Osteocyte (in vitro differentiated cells): ENCODE results near the gene NBEA. TPM values are rescaled to one million over a fixed set of nuclear protein-coding genes. Genes with fewer than 3 reads are reported as not detected.

ENCODE experiments used
- DNase-seq: peaks from one replicate; pipeline ENCODE4 v3.0.0; 2021; ENCODE audit warnings: mixed read lengths; ENCODE audit not compliant: unreplicated experiment; ENCODE audit errors: extremely low spot score
- H3K27ac Mint-ChIP-seq: one replicate; pipeline ENCODE4 v1.8.0; 2021; ENCODE audit warnings: mild to moderate bottlenecking, mixed read lengths; ENCODE audit not compliant: unreplicated experiment
- H3K27me3 Mint-ChIP-seq: one replicate; pipeline ENCODE4 v1.8.0; 2021; ENCODE audit warnings: mixed read lengths; ENCODE audit not compliant: unreplicated experiment
- H3K36me3 Mint-ChIP-seq: one replicate; pipeline ENCODE4 v1.8.0; 2021; ENCODE audit warnings: mixed read lengths; ENCODE audit not compliant: unreplicated experiment
- H3K4me1 Mint-ChIP-seq: one replicate; pipeline ENCODE4 v1.8.0; 2021; ENCODE audit warnings: mixed read lengths; ENCODE audit not compliant: unreplicated experiment
- H3K4me3 Mint-ChIP-seq: one replicate; pipeline ENCODE4 v1.8.0; 2021; ENCODE audit warnings: mild to moderate bottlenecking, moderate library complexity, mixed read lengths; ENCODE audit not compliant: unreplicated experiment
- H3K9me3 Mint-ChIP-seq: one replicate; pipeline ENCODE4 v1.8.0; 2021; ENCODE audit warnings: mixed read lengths; ENCODE audit not compliant: unreplicated experiment
- CTCF ChIP-seq: fragments of 200-600 bp; sonication (generic); IDR thresholded peaks from 2 replicates; pipeline ENCODE4 v1.5.0; 2021; ENCODE audit warnings: antibody characterized with exemption, mild to moderate bottlenecking, moderate library complexity
- total RNA-seq: library from RNA; stranded (reverse); gene quantifications from 2 replicates; pipeline ENCODE4 v1.2.1, GENCODE V29; 2021

NBEA gene
- total RNA-seq, 1 donor from 2014 or later: 10.9 TPM

GRCh38 chr13:35365883-35366282 lies 423.8 kb downstream of the NBEA start:
- Mint-ChIP-seq H3K4me1 (no peaks in the 10 kb centered on the region), H3K4me3 (no peak overlapping the region), H3K9me3 (peaks cover 17% of the 10 kb centered on the region), H3K27ac (no peak overlapping the region), H3K36me3 (peaks cover 5% of the 10 kb centered on the region), H3K27me3 (no peaks in the 10 kb centered on the region)
- DNase-seq: no peak
- no peak for TF ChIP-seq CTCF

- Mint-ChIP-seq H3K27ac (no peak overlapping the region), H3K4me1 (no peaks in the 10 kb centered on the region), H3K9me3 (peaks cover 24% of the 10 kb centered on the region), H3K36me3 (peaks cover 5% of the 10 kb centered on the region), H3K27me3 (no peaks in the 10 kb centered on the region), H3K4me3 (no peak overlapping the region)
- DNase-seq: no peak
- no peak for TF ChIP-seq CTCF
Measured at GRCh38 chr13:35367586-35367985, 425.5 kb downstream of the NBEA start.

GRCh38 chr13:35378939-35379338 lies 436.9 kb downstream of the NBEA start:
- Mint-ChIP-seq H3K27me3 (no peaks in the 10 kb centered on the region), H3K4me1 (peaks cover 7% of the 10 kb centered on the region), H3K27ac (no peak overlapping the region), H3K9me3 (no peaks in the 10 kb centered on the region), H3K4me3 (no peak overlapping the region), H3K36me3 (no peaks in the 10 kb centered on the region)
- no peak for DNase-seq
- no peak for TF ChIP-seq CTCF

GRCh38 chr13:35379663-35380062 lies 437.6 kb downstream of the NBEA start:
- no peak for TF ChIP-seq CTCF
- Mint-ChIP-seq H3K36me3 (no peaks in the 10 kb centered on the region), H3K4me3 (no peak overlapping the region), H3K9me3 (no peaks in the 10 kb centered on the region), H3K27me3 (no peaks in the 10 kb centered on the region), H3K27ac (no peak overlapping the region), H3K4me1 (peaks cover 7% of the 10 kb centered on the region)
- no peak for DNase-seq

GRCh38 chr13:35387682-35388250 lies 445.7 kb downstream of the NBEA start:
- Mint-ChIP-seq H3K27me3 (no peaks in the 10 kb centered on the region), H3K36me3 (no peaks in the 10 kb centered on the region), H3K9me3 (no peaks in the 10 kb centered on the region), H3K4me3 (no peak overlapping the region), H3K4me1 (peaks cover 21% of the 10 kb centered on the region), H3K27ac (no peak overlapping the region)
- TF ChIP-seq CTCF: no peak
- no peak for DNase-seq
